Posterior vena cava (tissue), 2 donors: Measurements from ENCODE around the gene CHST2. TPM values are rescaled to one million over a fixed set of nuclear protein-coding genes. Genes with fewer than 3 reads are reported as not detected.
"Not testable (repeated sequence)": the region's sequence is repeated elsewhere in the genome, so short reads cannot be mapped to it uniquely, and the experiment has no call there.

Experiments used
- DNase-seq: peaks from one replicate; pipeline ENCODE4 v3.0.0-alpha.2; 2020; ENCODE audit warnings: low spot score
- intact Hi-C, 2 donors: fragments of 100-400 bp; cut with DNase I; formaldehyde crosslinking; loops; one replicate each; pipeline versions ENCODE4 v1.14.1 to v1.14.2; 2022 to 2023
- total RNA-seq, 2 donors: library from RNA; stranded (reverse); fragmentation: NEBNext Ultra II Directional; extraction: Animal tissue kit (Norgen Biotek cat#: 25700); gene quantifications; one replicate each; pipeline ENCODE4 v1.2.1, GENCODE V29; 2021
- donor health status: DM: yes; HTN: yes; CAD: no.
- donor health status: DM: yes; HTN: yes; CAD: no.

The CHST2 gene
- total RNA-seq, 2 donors from 2014 or later = 2.5 to 3.4 TPM

DNA sequence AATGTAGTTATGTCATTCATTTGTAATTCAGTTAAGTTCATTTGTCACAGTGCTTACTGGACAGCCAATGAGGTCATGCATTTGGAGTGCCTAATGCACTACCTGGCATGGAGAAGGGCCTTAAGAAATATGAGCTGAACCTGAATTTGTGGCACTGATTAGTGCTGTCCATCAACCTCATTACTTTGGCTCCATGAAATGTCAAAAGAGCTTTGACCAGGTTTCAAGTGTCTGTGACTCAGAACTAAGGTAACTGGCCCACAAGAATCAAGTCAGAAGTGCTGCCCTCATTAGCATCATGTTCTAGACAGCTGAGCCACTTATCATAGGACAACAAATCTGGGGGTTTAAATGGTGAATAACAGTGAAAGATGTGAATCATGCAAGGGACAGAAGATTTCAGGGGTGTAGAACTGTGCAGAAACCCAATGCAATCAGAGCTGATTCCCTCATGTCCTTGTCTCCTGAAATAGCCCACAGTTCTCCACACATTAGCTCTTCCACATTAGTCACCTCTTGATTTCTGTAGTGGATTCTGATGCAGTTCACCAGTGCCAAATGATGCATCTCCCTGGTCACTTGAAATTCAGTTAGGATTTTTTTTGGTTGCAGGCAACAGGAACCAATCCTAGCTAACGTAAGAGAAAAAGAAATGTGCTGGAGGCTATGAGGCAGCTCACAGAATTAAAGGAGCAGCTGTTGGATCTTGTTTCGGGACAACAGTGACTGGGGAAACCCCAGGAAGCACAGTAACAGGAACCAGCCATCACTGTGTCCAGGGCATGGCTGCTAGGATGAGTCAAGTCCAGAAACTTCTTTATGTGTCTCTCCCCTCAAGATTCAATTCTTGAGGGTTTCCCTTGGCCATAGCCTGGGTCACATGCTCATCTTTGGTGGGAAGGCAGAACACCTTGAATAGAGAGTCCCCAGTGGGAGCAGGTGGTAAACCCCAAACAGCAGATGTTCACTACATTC, 38.7 kb downstream of the CHST2 start:
- DNase-seq = no peak
- intact Hi-C loops = no loop called here

DNA sequence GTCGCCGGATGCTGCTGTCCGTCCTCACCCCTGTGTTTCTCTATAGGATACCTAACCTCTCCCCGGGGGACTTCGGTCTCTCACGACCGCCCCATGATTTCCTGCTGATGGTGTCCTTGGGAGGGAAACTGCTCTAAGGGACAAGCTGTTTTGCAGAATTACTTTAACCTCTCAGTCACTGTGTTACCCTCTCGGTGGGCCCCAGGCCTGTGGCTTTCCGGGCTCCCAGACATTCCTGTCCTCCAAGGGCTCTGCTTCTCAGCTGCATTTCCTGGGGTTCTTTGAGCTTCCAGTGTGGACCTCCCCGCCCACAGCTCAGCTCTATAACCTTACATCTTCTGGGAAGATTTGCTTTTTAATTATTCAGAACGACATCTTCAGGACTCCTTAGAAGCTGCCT, 40.9 kb downstream of the CHST2 start:
- intact Hi-C loops = no loop called here
- DNase-seq = no peak

DNA sequence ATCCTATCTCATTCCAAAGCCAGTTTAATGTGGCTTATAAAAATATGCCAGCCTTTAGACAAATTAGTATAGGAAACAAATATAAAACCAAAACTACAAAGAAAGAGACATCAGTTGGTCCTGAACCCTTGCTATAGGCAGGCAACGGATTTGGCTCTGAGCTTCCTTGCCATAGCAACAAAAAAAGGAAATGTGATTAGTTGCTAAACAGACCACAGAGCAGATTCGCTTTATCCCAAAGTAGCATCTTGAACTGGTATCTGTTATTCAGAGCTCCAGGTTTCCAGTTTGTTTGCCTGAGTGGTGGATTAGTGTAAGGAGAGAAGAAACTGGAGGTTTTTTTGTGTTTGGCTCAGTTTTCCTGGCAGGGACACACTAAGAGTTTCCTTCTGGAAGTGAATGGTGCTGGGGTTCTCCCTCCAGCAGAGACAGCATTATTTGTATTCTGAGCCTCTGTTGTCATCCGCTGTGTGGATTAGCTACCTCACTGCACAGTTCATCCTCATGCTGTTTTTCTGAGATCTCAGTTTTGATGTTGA, 44.1 kb downstream of the CHST2 start:
- intact Hi-C loops = no loop called here
- DNase-seq = no peak

DNA sequence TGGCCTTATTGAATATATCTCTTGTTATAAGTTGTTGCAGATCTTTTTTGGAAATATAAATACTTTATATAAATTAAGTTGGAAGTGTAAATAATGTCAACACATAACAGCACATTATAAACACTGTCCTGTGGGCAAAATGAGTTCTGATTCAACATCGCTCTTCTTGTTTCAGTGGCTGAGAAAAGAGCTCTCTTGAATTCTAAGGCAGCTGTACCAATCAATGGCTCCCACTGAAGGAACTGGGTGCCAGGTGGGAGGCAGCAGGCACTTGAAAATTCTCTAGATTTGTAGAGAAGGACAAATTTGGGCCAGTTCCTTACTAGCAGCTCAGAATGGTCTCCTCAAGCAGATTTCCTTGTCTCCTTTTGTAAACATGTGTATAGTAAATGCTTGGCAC, 45.6 kb downstream of the CHST2 start:
- no peak for DNase-seq
- intact Hi-C loops = no loop called here

DNA sequence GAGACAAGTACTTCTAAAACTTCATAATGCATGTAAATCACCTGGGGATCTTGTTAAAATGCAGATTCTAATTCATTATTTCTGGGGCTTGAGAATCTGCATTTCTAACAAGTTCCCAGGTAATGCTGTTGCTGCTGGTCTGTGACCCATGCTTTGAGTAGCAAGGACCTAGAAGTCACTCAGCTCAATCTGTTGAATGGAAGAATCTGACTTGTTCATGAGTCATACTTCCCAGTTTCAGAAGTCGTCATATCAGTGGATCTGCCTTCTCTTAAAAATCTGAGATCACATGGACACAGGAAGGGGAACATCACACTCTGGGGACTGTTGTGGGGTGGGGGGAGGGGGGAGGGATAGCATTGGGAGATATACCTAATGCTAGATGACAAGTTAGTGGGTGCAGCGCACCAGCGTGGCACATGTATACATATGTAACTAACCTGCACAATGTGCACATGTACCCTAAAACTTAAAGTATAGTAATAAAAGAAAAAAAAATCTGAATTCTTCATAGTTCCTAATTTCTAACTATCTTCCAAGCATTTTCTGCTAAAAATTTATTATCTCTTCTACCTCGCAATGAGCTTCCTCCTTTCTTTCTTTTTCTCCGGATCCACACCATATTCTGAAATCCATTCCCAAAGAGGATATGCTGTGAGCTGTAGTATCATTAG, 46.2 kb downstream of the CHST2 start:
- intact Hi-C loops, DNase-seq: not testable (repeated sequence)

DNA sequence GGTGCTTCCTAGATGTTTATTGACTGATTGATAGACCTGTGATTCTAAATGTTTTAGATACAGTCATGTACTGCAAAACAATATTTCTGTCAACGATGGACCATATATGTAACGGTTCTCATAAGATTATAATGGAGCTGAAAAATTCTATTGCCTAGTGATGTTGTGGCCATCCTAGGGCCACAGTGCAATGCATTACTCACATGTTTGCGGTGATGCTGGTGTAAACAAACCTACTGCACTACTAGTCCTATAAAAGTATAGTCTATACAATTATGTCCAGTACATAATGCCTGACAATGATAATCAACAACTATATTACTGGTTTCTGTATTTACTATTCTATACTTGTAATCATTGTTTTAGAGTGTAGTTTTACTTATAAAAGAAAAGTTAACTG, 46.8 kb downstream of the CHST2 start:
- intact Hi-C loops = no loop called here
- no peak for DNase-seq

DNA sequence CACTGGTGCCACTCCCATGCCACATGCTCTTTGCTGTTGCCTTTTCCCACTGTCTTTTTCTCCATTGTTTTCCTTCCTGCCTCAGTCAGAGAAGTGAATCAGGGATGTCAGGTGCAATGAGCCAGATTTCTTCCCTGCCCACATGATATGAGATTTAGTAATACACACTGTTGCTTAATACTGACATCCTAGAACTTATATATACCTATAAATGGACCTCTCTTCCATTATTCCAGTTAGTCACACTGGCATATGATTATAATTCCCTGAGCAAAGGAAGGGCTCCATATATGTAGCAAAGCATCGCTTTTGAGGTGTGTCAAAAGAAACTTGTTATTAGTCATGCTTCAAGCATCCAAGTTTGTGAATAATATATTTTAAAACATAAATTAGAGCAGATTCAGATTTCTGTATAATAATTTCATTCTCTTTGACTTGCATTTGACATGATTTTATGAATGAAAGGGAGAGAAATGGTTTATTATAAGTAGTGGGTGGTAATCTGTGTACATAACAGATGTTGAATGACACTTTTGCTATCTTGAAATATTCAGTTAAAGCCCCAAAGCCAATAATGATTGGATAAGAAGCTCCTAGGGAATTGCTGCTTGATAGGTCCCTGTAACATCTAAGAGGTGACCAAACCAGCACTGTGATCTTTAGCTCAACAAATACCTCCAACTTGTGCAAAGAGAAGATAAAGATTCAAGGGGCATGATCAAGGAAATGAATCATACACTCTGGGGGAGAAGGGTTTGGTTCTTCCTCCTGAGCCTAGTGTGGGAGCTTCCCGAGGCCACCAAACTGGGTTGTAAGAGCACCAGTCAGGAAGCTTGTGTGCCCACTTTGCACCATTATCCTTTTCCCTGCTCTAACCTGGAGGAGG, 48.6 kb downstream of the CHST2 start:
- intact Hi-C loops = no loop called here
- no peak for DNase-seq

DNA sequence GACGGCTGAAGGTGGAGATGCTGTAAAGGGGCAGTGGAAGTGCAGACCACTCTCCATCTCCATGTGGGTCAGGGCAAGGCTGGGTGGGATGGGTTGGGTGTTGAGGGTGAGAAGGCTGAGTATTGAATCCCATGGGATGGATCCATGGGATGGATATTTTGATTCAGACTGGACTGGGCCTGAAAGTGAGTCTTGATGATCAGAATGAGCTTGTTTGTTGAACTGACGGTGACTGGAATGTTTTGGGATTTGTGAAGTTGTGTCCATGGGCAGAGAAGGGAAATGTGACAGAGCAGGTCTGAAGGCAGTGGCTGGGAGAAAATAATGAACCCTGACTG, 49.3 kb downstream of the CHST2 start:
- intact Hi-C loops = no loop called here

DNA sequence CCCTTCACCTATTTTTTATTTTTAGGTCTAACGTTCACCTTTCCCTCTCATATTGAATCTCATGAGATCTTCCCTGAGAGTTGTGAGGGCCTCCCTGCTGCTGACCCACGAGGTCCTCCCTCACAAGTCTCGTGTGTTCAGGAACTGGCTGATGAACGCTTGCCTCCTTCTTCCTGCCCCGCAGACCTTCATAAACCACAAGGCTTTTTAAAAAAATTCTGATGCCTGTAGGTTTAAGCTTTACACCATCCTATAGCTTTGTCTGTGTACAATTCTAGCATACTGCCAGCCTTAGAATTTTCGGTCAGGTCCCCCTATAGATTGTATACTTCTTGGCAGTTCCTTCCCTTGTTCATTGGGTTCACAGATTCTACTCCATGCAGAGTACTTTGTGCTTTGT, 50.5 kb downstream of the CHST2 start:
- intact Hi-C loops = no loop called here
- no peak for DNase-seq

More for the DNA sequence above, 49.3 kb downstream of the CHST2 start:
- no peak for DNase-seq

DNA sequence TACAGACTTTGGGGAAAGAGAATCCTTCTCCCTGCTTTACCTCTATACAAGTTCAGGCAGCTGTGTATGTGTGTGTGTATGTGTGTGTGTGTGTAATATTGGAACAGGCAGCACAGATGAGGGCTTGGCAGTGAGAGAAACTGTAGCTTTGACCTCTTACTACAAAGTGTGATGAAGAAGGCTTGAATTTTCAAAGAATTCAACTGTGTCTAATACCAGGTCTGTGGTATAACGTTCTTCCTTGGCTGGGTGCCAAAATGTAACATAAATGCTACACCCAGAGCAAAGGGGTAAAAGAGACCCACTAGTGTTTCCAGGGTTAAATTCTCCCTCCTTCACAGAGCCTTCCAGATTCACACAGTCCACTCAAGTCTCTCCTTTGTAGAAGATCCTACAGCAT, 51.1 kb downstream of the CHST2 start:
- DNase-seq = no peak
- intact Hi-C loops = no loop called here

DNA sequence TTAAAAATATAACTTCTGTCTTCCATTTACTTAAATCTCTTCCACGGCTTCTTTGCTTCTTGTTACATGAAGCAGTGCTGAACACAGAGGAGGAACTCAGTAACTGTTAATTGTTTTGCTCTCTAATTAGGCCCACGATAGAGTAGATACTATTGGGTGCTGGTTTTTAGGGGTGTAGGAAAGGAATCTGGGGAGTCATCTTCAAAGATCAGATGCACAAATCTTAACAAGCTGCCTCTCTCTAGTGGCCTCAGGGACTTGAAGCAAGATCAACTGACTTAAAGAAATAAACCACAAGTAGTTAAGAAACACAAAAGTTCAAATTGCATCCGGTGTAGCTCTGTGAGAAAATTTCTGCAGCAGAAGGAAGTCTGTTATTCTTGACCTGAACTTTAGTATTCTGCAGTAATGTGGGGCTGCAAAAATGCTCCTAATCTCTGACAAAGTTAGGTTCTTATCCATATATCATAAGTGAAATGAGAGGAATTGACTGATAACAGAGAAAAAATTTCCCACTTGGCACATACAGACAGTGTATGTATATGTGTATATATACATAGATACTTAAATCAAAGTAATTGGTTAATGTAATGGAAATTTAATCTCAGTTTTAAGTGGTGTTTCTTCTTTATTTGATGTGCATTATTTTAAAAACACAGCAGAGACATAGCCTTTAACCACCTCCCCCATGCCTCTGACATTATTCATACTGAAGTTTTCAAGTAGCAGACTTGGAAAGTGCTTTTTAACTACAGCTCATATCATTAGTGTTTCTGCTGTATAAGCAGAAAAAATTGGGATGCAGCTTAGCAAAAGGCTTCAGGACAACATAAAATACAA, 51.8 kb downstream of the CHST2 start:
- intact Hi-C loops = no loop called here
- no peak for DNase-seq

DNA sequence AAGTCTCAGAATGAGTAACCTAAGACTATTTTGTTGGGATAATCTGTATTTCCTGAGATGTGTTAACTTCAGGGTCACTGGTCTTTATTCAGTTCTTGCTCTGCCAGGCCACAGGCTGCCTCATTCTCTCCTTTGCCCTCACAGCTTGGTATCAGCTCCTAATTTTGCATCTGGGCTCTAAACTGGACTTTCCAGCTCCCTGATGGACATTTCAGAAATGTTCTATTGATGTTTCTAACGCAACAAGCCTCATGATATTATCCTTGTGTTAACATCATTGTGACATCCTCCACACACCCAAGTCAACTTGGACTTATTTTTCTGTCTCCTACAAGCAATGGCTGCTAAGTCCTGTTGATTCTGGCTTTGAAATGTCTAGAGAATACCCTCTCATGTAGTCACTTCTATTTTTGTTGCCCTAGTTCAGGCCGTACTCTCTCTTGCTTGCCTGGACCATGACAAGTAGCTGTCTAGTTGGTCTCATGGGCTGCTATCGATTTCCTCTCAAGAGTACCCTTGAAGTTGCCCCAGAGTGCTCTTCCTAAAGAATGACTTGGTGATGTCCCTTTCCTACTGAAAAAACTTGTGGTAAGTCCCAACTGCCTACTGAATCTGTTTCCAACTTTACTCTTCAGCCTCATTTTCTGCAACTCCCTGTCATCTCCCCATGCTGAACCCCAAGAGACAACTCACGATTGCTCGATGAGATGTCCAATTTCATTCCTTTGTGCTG, 52.7 kb downstream of the CHST2 start:
- intact Hi-C loops = no loop called here
- DNase-seq = no peak

DNA sequence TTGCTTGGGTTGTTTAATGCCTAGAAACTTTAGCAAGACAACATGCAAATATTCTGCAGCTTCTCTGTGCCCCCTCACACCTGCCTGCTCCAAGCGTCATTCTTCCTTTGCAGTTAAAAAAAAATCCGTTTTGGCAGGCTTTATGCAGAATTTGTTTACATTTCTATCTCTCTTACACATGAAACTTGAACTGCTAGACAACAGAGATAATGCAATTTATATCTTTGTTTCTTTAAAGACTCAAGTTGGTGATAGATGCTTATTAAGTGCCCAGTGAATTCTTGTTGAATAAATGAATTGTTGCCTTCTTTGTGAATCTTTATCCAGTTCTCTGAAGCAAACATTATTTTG, 53.2 kb downstream of the CHST2 start:
- intact Hi-C loops = no loop called here
- no peak for DNase-seq

DNA sequence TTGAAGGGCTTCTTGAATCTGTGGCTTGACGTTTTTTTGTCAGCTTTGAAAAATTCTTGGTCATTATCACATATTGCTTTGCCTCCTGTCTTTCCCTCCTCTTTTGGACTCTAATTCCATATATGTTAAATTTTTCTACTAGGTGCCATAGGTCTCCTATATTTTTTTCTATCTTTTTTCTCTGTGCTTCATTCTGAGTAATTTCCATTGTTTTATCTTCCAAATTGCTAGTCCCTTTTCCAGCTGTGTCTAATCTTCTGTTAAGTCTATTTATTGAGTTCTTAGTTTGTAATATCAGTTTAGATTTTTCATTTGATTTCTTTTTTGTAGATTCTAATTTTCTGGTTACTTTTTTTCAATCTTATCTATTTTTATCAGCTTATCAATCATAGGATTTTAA, 53.7 kb downstream of the CHST2 start:
- DNase-seq = no peak
- intact Hi-C loops = no loop called here
